K562 (cell line): ENCODE data around the gene SLC38A10. TPM values are rescaled to one million over a fixed set of nuclear protein-coding genes. Genes with fewer than 3 reads are reported as not detected.

Experiments used
- ATAC-seq: fragments of 200-7000 bp; cut with Tn5 transposase; 3 replicates; pipeline ENCODE4 v1.9.1; 2020; ENCODE audit warnings: moderate library complexity
- BruUV-seq: library from RNA; stranded (reverse); fragments of 400-500 nt; replicated peaks from 2 replicates; lab custom pipeline; 2021; lab: Mats Ljungman, UMichigan
- CTCF ChIA-PET: fragments of 300-600 bp; formaldehyde crosslinking; extraction: SDS; loops from one replicate; lab custom pipeline; 2021; ENCODE audit warnings: low intra/inter-chr PET ratio; lab: Yijun Ruan, JAX
- POLR2A ChIA-PET: fragments of 300-600, 350-650 bp; sonication (Branson Sonifier 250); formaldehyde crosslinking; extraction: SDS; loops from one replicate; lab custom pipeline; 2021; ENCODE audit warnings: antibody characterized with exemption, inconsistent platforms; lab: Yijun Ruan, JAX
- DNase-seq, 4 experiments: peaks; one replicate each; pipeline versions ENCODE4 v3.0.0 to v3.0.0-alpha.2; 2011 to 2018; ENCODE audit warnings: low spot score in 3 of 4, mixed read lengths in 3 of 4; ENCODE audit errors: extremely low read depth in 1 of 4
- FAIRE-seq: peaks from 2 replicates; lab custom pipeline; 2011; peaks lifted over from hg19 to GRCh38; lab: Jason Lieb, UNC
- H2AFZ ChIP-seq: 2 replicates; pipeline ENCODE4 v1.6.0; 2011; ENCODE audit warnings: low read depth, low read length, control low read depth, inconsistent platforms
- H3K27ac ChIP-seq: fragments of 200-600 bp; 3 replicates; pipeline ENCODE4 v1.8.0; 2011; ENCODE audit warnings: low read depth, mild to moderate bottlenecking, control low read depth, inconsistent platforms, low read length, moderate library complexity, mixed read lengths; ENCODE audit errors: extremely low read depth
- H3K27me3 ChIP-seq, 2 experiments: fragments of 300-600 bp in 1 of 2; 2 replicates in 1 of 2; 3 replicates in 1 of 2; pipeline versions ENCODE4 v1.6.0 to v1.8.0; 2011; ENCODE audit warnings: inconsistent platforms in 2 of 2, low read length in 2 of 2, mild to moderate bottlenecking in 1 of 2, mixed read lengths in 1 of 2, moderate library complexity in 1 of 2; ENCODE audit not compliant: control insufficient read depth in 2 of 2, insufficient read depth in 2 of 2
- H3K36me3 ChIP-seq: fragments of 300-600 bp; 3 replicates; pipeline ENCODE4 v1.8.0; 2011; ENCODE audit warnings: mild to moderate bottlenecking, low read length, inconsistent platforms; ENCODE audit not compliant: control insufficient read depth, insufficient read depth
- H3K4me1 ChIP-seq, 2 experiments: fragments of 200-600 bp in 1 of 2; replicated peaks in 1 of 2; 2 replicates in 1 of 2; 3 replicates in 1 of 2; pipeline versions ENCODE4 v1.5.1 to v1.8.0; 2011; ENCODE audit warnings: inconsistent platforms in 2 of 2, low read length in 2 of 2, mild to moderate bottlenecking in 1 of 2, mixed read lengths in 1 of 2, moderate library complexity in 1 of 2; ENCODE audit not compliant: control insufficient read depth in 2 of 2, insufficient read depth in 2 of 2
- H3K4me2 ChIP-seq: 2 replicates; pipeline ENCODE4 v1.6.1; 2011; ENCODE audit warnings: low read length, control low read depth, inconsistent platforms, mixed read lengths; ENCODE audit not compliant: insufficient read depth
- H3K4me3 ChIP-seq: fragments of 200-600 bp; sonication (generic), shearing (Covaris generic); 2 replicates; pipeline ENCODE4 v1.5.1; 2016; ENCODE audit warnings: control low read depth, inconsistent platforms
- H3K79me2 ChIP-seq: fragments of 200-600 bp; 3 replicates; pipeline ENCODE4 v1.8.0; 2011; ENCODE audit warnings: low read length, inconsistent platforms; ENCODE audit not compliant: control insufficient read depth, insufficient read depth
- H3K9ac ChIP-seq, 2 experiments: 2 replicates each; pipeline versions ENCODE4 v1.6.0 to v1.6.1; 2011; ENCODE audit warnings: low read depth in 2 of 2, low read length in 2 of 2, control low read depth in 1 of 2, inconsistent platforms in 1 of 2, mild to moderate bottlenecking in 1 of 2, mixed read lengths in 1 of 2; ENCODE audit not compliant: insufficient read depth in 1 of 2
- H3K9me1 ChIP-seq: one replicate; pipeline ENCODE4 v1.6.0; 2011; ENCODE audit warnings: inconsistent platforms, mild to moderate bottlenecking, low read length, moderate library complexity; ENCODE audit not compliant: control insufficient read depth, insufficient read depth
- H3K9me3 ChIP-seq: replicated peaks from 2 replicates; pipeline ENCODE4 v1.5.1; 2011; ENCODE audit warnings: low read depth, low read length, inconsistent platforms; ENCODE audit not compliant: control insufficient read depth, insufficient read depth
- H4K20me1 ChIP-seq: replicated peaks from 2 replicates; pipeline ENCODE4 v1.6.1; 2011; ENCODE audit warnings: low read length, inconsistent platforms, mixed read lengths; ENCODE audit not compliant: control insufficient read depth, insufficient read depth
- BRD4 ChIP-seq: fragments of 200-600 bp; sonication (generic); IDR thresholded peaks from 2 replicates; pipeline ENCODE4 v1.6.1; 2017; ENCODE audit warnings: inconsistent platforms
- BRD9 ChIP-seq: fragments of 450-650 bp; IDR thresholded peaks from 2 replicates; pipeline ENCODE4 v1.6.1; 2018; ENCODE audit warnings: low read depth; ENCODE audit not compliant: partially characterized antibody
- CBX1 ChIP-seq: sonication (generic); IDR thresholded peaks from 2 replicates; pipeline ENCODE4 v1.6.1; 2016; ENCODE audit warnings: antibody characterized with exemption, low read depth, mild to moderate bottlenecking
- CHD7 ChIP-seq: fragments of 200-600 bp; sonication (generic); IDR thresholded peaks from one replicate; pipeline ENCODE4 v1.6.1; 2012; ENCODE audit warnings: mild to moderate bottlenecking, low read depth, low read length, inconsistent platforms
- CSDE1 ChIP-seq, 2 experiments: fragments of 450-650 bp; IDR thresholded peaks; 2 replicates each; pipeline ENCODE4 v1.6.1; 2016; ENCODE audit warnings: mild to moderate bottlenecking in 1 of 2
- DACH1 ChIP-seq: fragments of 450-650 bp; IDR thresholded peaks from 2 replicates; pipeline ENCODE4 v1.6.1; 2018; ENCODE audit not compliant: partially characterized antibody
- JUNB ChIP-seq: fragments of 450-650 bp; formaldehyde crosslinking; conservative IDR thresholded peaks from 2 replicates; pipeline ENCODE4 v1.4.0; 2020; ENCODE audit warnings: mild to moderate bottlenecking
- NR3C1 ChIP-seq: sonication (generic); formaldehyde crosslinking; IDR thresholded peaks from 2 replicates; pipeline ENCODE4 v1.8.1; 2022; ENCODE audit warnings: missing genetic modification reagents
- NR4A1 ChIP-seq, 2 experiments: fragments of 250-450 bp in 1 of 2; fragments of 450-650 bp in 1 of 2; sonication (Bioruptor Pico) in 1 of 2; IDR thresholded peaks; 2 replicates each; pipeline versions ENCODE4 v1.4.0 to v1.6.1; 2016 to 2020; ENCODE audit warnings: mild to moderate bottlenecking in 2 of 2, missing compliant biosample characterization in 1 of 2, missing genetic modification characterization in 1 of 2, moderate library complexity in 1 of 2
- POLR3G ChIP-seq: IDR thresholded peaks from 2 replicates; pipeline ENCODE4 v1.6.1; 2011; ENCODE audit not compliant: insufficient read length, insufficient replicate concordance; ENCODE audit errors: extremely low read depth
- SMAD4 ChIP-seq: fragments of 250-450 bp; sonication (Bioruptor Pico); conservative IDR thresholded peaks from 2 replicates; pipeline ENCODE4 v1.8.0; 2021; ENCODE audit warnings: inconsistent platforms, mild to moderate bottlenecking, moderate library complexity
- SMARCB1 ChIP-seq: IDR thresholded peaks from 2 replicates; pipeline ENCODE4 v1.6.1; 2011; ENCODE audit warnings: improper control_type of control experiment, low read depth; ENCODE audit not compliant: insufficient read length
- ZKSCAN3 ChIP-seq: fragments of 250-450 bp; sonication (Bioruptor Pico); IDR thresholded peaks from 2 replicates; pipeline ENCODE4 v1.4.0; 2020
- ZNF77 ChIP-seq: fragments of 250-450 bp; sonication (Bioruptor Pico); IDR thresholded peaks from 2 replicates; pipeline ENCODE4 v1.5.0; 2020
- WGBS: fragments of 100-300 bp; shearing (Covaris generic); methylation state at CpG from one replicate; pipeline ENCODE4 v1.1.6; 2016; ENCODE audit warnings: low coverage, mixed read lengths; ENCODE audit not compliant: insufficient coverage; ENCODE audit errors: missing lambda C conversion rate; 5-methylcytosine and 5-hydroxymethylcytosine counted together
- in situ Hi-C: fragments of 300-500 bp; cut with MboI; formaldehyde crosslinking; loops from 4 replicates; pipeline ENCODE4 v1.15.0; 2018; ENCODE audit warnings: inconsistent platforms, mixed read lengths
- intact Hi-C: fragments of 100-400 bp; cut with micrococcal nuclease; formaldehyde crosslinking; loops from 2 replicates; pipeline ENCODE4 v1.14.2; 2022
- polyA plus RNA-seq, 8 experiments: library from polyadenylated mRNA; depleted of rRNA in 4 of 8; stranded (reverse) in 5 of 8; unstranded in 3 of 8; fragments of >200 nt; fragmentation: Nextera tagmentation in 2 of 8; fragmentation: Illumina TruSeq in 1 of 8; extraction: Ambion mirVana in 2 of 8; extraction: Trizol in 1 of 8; gene quantifications; 2 replicates each; pipeline versions ENCODE4 v1.2.1 to v1.2.3, GENCODE V29; 2011 to 2014; ENCODE audit warnings: inconsistent platforms in 1 of 8, missing spikeins in 1 of 8
- total RNA-seq, 7 experiments: library from RNA; depleted of rRNA in 6 of 7; stranded (reverse); fragments of >200 nt in 6 of 7; fragmentation: Illumina TruSeq in 2 of 7; extraction: Trizol in 2 of 7; gene quantifications; 2 replicates each; pipeline versions ENCODE4 v1.2.1 to v1.2.3, GENCODE V29; 2011 to 2021; ENCODE audit warnings: low replicate concordance in 1 of 7

SLC38A10 gene
- total and polyA plus RNA-seq, 9 of the 15 experiments (the other 6 are each of a cell fraction or from before 2014, with no cell fraction given): 0.45 to 54.2 (median 13.8) TPM

GRCh38 chr17:81285894-81286293 is 9.2 kb downstream of the SLC38A10 start:
- intact Hi-C loops: no loop called here
- DNase-seq (no peak), FAIRE-seq (peak; percentile 66), ATAC-seq (peak; percentile 20; the same call in 2 of the 3 replicates)
- POLR2A ChIA-PET: interaction anchor here (0.6 to 2.2 kb wide), 6 partner anchors 9 to 226 kb away, joined by 3 to 8 read pairs (median 3); partner anchors contain the start of genes ACTG1 and SLC38A10
- BruUV-seq: no TSS peak
- Histone ChIP-seq H3K9ac (peak overlapping the region; percentile 65 to 89), H3K4me2 (peak overlapping the region; percentile 81), H3K9me3 (no peaks in the 10 kb centered on the region), H3K4me1 (peaks cover 17 to 54% of the 10 kb centered on the region in 2 experiments), H3K36me3 (peaks cover 64% of the 10 kb centered on the region; the same call in 2 of the 3 replicates), H4K20me1 (no peaks in the 10 kb centered on the region), H3K9me1 (no peaks in the 10 kb centered on the region), H3K27me3 (no peaks in the 10 kb centered on the region), H3K27ac (peak overlapping the region; percentile 84), H3K4me3 (peak overlapping the region; percentile 22; the same call in 1 of the 2 replicates), H2AFZ (peak overlapping the region; percentile 94), H3K79me2 (peaks cover 44% of the 10 kb centered on the region)
- CTCF ChIA-PET: no interaction called here
- in situ Hi-C loops: no loop called here
- WGBS: 76% methylated on average over 12 of the region's 12 CpGs
- no peak for TF ChIP-seq CSDE1 (IDR thresholded peaks at IDR 0.05)
- TF ChIP-seq POLR3G: no peak
- no peak for TF ChIP-seq CHD7
- TF ChIP-seq ZNF77 (CRISPR knock-in tag): no peak
- TF ChIP-seq NR4A1 (CRISPR knock-in tag; IDR thresholded peaks at IDR 0.05): no peak
- TF ChIP-seq NR4A1 (tag; IDR thresholded peaks at IDR 0.05): no peak
- TF ChIP-seq ZKSCAN3 (CRISPR knock-in tag): no peak
- no peak for TF ChIP-seq CBX1
- no peak for TF ChIP-seq SMARCB1
- no peak for TF ChIP-seq BRD9
- TF ChIP-seq DACH1: no peak
- TF ChIP-seq NR3C1 (CRISPR knock-in tag): no peak
- TF ChIP-seq JUNB: no peak
- no peak for TF ChIP-seq SMAD4 (CRISPR knock-in tag)
- no peak for TF ChIP-seq BRD4
